ENCODE measurements around the gene INCENP.
"Not testable (repeated sequence)": the region's sequence is repeated elsewhere in the genome, so short reads cannot be mapped to it uniquely, and the experiment has no call there.

Gene INCENP

GRCh38 chr11:62197400-62197799 lies 73.6 kb downstream of the INCENP start:
- not testable (repeated sequence) for H3K9me3 ChIP-seq (ENCODE audit: control insufficient read depth, insufficient read depth, low read length); H3K27me3 ChIP-seq (ENCODE audit: control insufficient read depth, insufficient read depth, low read length); H3K4me1 ChIP-seq (ENCODE audit: control insufficient read depth, insufficient read depth, low read length); H3K36me3 ChIP-seq (ENCODE audit: control insufficient read depth, insufficient read depth, low read length); H3K4me3 ChIP-seq (ENCODE audit: low read length); DNase-seq (ENCODE audit: low read depth, low spot score); H3K27ac ChIP-seq (ENCODE audit: low read length)
- WGBS (ENCODE audit: insufficient coverage, insufficient read length), result no CpG with 5 or more reads among the region's 2 CpGs

GRCh38 chr11:62201376-62201775 lies 77.6 kb downstream of the INCENP start:
- no peaks in the 10 kb centered on the region for H3K36me3 ChIP-seq (ENCODE audit: control insufficient read depth, insufficient read depth, low read length)
- no CpG with 5 or more reads among the region's 2 CpGs for WGBS (ENCODE audit: insufficient coverage, insufficient read length)
- H3K27ac ChIP-seq (ENCODE audit: low read length), result no peak overlapping the region
- no peaks in the 10 kb centered on the region for H3K9me3 ChIP-seq (ENCODE audit: control insufficient read depth, insufficient read depth, low read length)
- no peaks in the 10 kb centered on the region for H3K4me1 ChIP-seq (ENCODE audit: control insufficient read depth, insufficient read depth, low read length)
- H3K4me3 ChIP-seq (ENCODE audit: low read length), result no peak overlapping the region
- no peaks in the 10 kb centered on the region for H3K27me3 ChIP-seq (ENCODE audit: control insufficient read depth, insufficient read depth, low read length)
- DNase-seq (ENCODE audit: low read depth, low spot score), result no peak
